ENCODE data around the gene FBXO45.
"Not testable (repeated sequence)": the region's sequence is repeated elsewhere in the genome, so short reads cannot be mapped to it uniquely, and the experiment has no call there.

FBXO45 gene

DNA sequence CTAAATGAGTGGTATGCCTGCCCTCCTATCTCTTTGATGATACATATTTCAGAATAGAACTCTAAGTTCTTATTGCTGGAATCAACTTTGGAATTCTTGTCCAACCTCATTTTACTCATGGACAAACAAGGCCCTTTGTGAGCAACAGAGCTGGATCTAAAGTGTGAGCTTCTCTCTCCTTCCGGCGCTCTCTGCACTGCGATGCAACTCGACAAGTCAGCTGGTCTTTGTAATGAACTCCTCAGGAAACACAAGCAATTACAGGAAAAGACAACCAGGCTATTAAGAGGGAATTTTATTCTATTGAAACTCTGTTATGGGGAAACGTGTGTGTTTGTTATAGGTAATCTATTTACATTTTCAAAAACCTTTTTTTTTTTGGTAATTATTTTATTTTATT is 50.8 kb downstream of the FBXO45 start:
- DNase-seq (ENCODE audit: low read depth), result no peak

DNA sequence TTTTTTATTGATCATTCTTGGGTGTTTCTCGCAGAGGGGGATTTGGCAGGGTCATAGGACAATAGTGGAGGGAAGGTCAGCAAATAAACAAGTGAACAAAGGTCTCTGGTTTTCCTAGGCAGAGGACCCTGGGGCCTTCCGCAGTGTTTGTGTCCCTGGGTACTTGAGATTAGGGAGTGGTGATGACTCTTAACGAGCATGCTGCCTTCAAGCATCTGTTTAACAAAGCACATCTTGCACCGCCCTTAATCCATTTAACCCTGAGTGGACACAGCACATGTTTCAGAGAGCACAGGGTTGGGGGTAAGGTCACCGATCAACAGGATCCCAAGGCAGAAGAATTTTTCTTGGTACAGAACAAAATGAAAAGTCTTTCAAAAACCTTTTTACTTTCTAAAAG is 51.2 kb downstream of the FBXO45 start:
- not testable (repeated sequence) for DNase-seq (ENCODE audit: low read depth)

DNA sequence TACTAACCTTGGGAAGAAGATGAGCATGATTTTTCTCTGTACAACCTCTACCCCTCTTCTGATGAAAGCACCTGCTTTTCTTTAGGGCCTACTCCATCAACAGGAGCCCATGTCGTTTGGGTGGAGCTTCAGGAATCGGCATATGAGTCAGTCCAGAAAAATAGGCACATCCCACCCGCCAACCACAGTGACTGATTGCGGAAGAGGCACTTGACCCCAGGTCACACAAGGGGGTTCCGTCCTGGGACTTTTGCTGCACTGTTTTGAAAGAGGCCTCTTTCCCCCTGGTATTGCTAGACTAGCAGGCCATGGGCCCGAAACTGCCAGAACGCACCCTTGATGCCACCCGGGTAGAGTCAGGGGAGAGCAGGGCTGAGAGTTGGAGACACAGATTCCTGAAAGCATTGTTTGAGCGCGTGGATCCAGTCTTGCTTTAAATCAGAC is 51.7 kb downstream of the FBXO45 start:
- no peak for DNase-seq (ENCODE audit: low read depth)

DNA sequence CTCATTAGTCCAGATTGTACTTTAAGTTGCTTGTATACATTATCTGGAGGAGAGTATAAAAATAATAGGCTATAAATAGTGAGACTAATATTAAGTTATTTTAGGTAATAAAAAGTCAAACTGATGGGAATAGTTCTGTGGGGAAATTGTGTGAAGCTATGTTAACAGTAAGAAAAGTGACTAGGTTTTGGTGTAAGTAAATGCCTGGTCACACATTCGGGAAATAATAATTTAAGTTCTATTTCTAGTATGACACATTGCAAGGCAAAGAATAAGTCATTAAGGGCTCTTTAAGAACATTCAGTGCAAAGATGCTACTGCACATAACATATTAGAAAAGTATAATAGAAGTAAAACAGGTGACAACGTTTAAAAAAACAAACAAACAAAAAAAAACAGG is 52.2 kb downstream of the FBXO45 start:
- DNase-seq (ENCODE audit: low read depth), result no peak

DNA sequence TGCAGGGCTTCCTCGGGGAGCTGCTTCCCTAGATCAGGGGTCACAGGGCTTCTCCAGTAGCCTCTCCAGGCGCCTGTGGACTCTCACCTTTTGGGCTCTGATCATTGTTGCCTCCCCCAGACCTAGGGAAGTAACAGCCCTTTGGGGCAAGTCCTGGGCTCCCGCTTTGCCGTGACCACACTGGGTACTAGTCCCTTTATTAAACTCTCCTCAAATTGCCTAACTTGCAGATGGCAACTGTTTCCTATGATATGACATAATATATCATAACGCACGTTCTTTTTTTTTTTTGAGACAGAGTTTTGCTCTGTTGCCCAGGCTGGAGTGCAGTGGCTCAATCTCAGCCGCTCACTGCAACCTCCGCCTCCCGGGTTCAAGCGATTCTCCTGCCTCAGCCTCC is 53.2 kb downstream of the FBXO45 start:
- no peak for DNase-seq (ENCODE audit: low read depth)

DNA sequence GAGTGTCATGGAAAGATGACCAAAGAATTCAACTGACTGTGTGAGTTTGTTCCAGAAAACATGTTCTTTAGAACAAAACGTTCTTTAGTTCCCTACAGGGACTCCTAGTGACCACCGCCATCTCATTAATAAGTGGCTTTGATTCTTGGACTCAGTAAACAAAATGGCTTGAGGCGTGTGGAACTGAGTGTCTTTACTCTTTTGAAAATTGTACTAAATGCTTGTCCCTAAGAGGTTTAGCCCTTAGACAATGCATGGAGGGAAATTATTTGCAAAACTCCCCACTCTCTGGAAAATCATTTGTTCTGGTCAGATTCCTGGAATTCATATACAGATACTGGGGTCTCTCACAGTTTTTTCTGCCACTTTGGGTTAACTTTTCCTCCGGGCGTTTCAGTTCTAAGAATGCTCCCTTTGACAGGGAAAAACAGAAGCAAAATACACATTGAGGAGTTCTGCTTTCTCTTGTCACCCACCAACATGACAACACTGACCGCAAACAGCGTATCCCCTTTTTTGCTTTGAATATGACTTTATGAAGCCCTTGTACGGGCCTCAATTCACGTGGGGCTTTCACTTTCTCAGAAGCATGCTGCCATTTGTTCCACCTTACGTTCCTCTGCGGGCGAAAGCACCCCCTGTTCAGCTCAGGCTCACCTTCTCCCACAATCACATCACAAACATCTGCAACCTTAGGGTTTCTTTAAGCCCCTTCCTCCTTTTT is 55.8 kb downstream of the FBXO45 start:
- no peak for DNase-seq (ENCODE audit: low read depth)

DNA sequence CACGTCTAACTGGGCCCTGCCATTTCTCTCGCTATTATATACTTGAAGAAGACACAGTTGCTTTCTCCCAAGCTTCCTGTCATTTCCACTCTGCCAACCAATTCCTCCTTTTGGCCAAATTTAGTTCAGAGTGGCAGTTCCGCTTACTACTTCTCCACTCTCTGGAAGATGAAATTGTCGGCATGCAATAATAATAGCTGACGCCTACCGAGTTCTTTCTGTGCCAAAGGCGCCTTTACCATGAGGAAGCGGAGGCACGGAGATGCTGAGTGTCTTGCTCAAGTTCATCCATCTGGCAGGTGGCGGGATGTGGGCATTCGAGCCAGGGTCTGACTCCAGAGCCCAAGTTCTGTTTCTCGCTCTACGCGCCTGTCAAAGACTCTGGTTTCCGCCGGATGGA is 56.4 kb downstream of the FBXO45 start:
- DNase-seq (ENCODE audit: low read depth), result no peak

DNA sequence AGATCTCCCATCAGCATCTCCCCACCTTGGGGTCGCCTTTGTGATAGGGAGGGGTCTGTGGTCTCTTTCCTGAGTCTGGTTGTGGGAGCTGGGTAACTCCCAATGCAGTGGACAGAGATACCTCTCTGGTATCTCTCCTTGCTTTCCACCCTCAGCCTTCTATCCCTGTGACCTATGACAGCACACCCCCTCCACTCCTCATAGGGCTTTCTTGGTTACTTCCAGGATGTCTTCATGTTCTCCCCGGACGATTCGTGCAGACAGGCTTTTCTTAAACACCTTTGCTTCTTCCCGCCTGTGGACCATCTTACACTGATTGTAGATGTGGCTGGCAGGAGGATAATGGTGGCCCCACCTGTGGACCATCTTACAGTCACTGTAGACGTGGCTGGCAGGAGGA is 56.9 kb downstream of the FBXO45 start:
- no peak for DNase-seq (ENCODE audit: low read depth)

DNA sequence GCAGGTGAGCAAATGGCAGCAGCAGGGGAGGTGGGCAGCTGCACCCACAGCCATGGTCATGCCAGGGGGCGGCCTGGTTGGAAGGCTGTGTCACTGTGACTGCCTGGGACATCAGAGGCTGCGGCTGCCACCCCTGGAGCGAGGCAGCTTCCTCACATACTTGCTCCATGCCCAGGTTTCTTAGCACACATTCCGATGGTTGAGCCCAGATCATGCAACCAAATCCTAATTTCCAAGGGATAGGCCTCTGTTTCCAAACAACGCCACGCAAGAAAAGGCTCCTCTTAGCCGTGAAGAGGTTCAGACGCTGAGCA is 59.4 kb downstream of the FBXO45 start:
- no peak for DNase-seq (ENCODE audit: low read depth)

DNA sequence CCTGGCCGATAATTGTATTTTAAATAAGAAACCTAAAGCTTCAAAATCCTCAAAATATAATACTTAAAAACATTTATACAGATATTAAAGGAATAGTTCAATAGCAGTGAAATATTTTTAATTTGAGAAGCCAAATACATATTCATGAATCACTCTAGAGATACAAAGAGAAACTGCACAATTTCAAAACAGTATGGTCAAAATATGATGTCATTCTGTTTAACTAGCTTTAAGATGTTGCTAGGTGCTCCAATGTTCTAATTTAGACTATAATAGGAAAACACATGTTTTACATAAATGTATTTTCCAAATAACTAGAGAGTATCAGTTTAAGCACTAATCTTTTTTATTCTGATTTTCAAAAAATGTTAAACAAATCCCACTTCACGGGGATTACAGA is 60.8 kb downstream of the FBXO45 start:
- no peak for DNase-seq (ENCODE audit: low read depth)

DNA sequence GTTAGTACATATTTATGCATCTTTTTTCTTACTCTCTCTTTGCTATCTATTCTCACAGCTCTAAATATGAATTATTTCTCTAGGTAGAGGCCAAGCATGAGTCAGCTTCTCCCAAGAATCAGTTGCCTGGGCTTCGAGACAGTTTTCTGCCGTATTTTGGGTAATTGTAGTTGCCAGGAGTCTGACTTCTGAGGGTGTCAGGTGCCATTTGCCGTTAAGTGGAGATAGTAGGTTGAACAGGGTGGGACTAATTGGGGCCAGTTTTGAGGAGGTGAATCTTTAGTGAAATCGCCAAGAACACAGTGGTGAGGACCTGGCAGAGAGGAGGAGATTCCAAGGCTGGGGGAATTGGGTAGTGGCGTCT is 63.2 kb downstream of the FBXO45 start:
- DNase-seq (ENCODE audit: low read depth), result no peak

DNA sequence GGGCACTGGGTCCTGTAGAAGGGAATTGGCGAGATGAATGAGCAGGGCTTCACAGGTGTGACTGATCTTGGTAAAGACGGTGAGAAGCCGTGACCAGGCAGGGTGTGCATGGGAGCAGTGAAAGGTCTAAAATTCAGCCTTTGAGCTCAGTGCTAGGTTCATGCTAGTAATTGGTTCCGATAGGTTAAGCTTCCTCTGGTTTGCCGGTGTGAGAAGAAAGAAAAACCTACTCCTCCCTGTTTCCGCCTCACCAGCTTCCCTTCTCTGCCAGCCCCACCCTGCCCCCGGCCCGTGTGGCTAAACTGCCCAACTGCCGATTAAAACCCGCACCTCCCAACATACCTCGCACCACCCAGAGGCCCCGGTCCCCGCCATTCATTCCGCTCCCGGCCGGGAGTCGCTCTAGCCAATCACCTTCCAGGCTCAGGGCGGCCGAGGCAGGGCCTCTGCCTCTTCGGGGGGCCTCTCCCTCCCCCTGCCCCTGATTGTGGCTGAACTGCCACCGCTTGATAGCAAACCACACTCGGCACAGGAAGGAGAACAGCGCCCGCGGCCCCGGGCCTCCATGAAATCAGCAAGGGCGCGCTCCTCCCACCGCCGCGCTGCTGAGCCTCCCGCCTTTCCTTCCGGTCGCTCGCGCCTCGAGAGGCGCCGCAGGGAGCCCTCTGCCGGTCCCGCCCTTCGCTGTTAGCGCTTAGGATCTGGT is 63.7 kb downstream of the FBXO45 start:
- DNase-seq (ENCODE audit: low read depth), result no peak

DNA sequence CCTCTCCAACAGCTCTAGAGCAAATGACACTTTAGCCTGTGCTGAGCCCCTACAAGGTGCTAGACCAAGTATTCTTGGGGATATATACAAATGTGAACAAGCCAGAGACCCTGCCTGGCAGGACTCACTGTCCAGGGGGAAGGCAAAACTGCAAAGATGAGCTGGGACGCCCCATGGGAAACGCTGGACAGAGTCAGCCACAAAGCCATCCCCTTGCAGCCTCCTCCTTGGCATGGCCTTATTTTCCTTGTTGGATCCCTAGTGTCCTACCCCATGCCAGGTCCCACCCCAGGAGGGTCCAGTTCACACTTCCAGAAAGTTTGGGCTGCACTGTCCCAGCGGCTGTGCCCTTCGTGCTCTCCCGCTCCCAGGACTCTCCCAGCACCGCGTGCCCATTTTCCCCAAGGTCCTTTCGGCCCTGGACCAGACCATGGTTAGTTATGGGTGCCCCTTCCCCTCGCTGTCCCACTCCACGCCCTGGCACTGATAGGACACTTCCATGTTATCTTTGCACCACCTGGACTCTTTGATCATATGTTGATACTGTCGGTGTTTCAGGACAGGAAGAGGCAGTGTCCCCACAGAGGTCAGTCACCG is 65.2 kb downstream of the FBXO45 start:
- DNase-seq (ENCODE audit: low read depth), result no peak

DNA sequence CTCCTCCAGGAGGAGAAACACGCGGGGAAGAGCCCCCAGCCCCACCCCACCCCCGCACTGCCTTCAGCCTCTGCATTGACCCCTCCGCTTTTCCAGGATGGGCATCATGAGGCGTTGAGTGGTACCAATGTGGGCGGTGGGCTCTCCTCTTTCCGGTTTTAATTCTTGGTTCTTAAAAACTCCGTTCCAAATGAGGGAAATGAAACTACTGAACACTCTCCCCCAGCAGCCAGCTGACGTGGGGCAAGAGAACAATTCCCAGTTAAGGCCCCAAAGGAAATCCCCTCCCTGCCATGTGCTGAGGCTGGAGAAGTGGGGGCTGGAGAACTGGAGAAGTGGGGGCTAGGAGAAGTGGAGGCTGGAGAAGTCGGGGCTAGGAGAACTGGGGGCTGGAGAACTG is 65.8 kb downstream of the FBXO45 start:
- DNase-seq (ENCODE audit: low read depth), result no peak

DNA sequence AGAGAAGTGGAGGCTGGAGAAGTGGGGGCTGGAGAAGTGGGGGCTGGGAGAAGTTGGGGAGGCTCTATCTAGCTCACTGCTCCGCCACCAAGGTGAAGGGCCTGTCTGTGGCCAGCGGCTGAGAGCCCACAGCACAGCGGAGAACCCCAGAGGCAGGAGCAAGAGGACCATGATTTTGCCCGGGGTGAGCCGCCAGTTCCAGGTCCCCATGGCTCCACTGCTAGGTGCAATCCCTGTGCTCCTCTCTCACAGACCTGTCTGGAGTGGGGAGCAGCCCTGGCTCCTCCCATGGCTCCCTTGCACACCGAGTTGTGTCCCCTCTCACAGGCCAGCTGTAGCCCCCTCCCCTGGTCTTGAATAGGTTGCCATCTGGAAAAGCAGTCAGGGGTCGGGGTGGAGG is 66.4 kb downstream of the FBXO45 start:
- no peak for DNase-seq (ENCODE audit: low read depth)

DNA sequence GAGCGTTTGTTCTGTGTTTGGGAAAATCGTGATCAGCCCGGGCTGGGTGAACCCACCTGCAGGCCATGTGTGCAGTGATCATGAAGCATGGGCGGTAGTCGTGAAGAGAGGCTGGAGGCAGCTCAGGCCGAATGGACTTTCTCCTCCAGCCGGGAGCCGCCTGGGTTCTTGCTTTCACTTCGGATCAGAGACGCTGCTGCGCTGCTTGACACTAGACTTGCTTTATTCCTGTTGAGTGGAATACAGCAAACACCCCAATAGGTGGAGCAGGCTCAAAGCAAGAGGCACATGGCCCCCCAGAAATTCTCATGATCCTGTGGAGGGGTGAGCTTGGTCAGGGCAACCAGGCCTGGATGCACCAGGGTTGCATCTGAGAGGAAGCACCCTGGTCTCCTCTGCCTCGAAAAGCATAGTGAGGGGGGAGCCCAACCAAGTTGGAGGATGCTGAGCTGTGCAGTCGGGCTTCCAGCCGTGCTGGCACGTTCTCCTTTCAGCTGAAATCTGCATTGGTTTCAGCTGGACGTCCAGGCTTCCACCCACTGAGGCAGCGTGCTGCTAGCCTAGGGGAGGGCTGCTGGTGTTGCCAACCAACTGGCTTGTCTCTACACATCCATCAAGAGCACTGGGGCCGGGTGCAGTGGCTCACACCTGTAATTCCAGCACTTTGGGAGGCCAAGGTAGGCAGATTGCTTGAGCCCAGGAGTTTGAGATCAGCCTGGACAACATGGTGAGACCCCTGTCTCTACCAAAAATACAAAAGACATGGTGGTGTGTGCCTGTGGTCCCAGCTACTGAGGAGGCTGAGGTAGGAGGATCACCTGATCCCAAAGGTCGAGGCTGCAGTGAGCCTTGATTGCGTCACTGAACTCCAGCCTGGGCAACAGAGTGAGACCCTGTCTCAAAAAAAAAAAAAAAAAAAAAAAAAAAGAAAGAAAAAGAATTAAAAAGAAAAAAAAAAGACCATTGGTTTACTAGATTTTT is 68.2 kb downstream of the FBXO45 start:
- DNase-seq (ENCODE audit: low read depth), result no peak

DNA sequence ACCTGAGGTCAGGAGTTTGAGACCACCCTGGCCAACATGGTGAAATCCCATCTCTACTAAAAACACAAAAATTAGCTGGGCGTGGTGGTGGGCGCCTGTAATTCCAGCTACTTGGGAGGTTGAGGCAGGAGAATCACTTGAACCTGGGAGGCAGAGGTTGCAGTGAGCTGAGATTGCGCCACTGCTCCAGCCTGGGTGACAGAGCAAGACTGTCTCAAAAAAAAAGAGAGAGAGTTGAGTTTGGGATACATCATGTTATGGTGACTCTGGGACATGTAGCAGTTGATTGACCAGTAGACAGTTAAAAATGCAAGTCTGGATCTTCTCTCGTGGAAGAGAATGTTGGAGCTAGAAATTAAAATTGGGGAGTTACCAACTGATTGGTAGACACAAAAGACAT is 69.5 kb downstream of the FBXO45 start:
- DNase-seq (ENCODE audit: low read depth), result not testable (repeated sequence)

Measured in non-pigmented ciliary epithelial cell (primary cell).